Stimulated activated CD8-positive, alpha-beta memory T cell treated with anti-CD3 and anti-CD28 coated beads, Interleukin-7, amount 100 ng/mL, for 48 hours (primary cell): ENCODE data around the gene LDLRAP1.
"Not testable (repeated sequence)": the region's sequence is repeated elsewhere in the genome, so short reads cannot be mapped to it uniquely, and the experiment has no call there.

Experiments used
- DNase-seq, 2 donors: peaks; one replicate each; pipeline ENCODE4 v3.0.0-alpha.2; 2020; ENCODE audit warnings: low read depth in 1 of 2; ENCODE audit errors: extremely low read depth in 1 of 2

The LDLRAP1 gene

DNA sequence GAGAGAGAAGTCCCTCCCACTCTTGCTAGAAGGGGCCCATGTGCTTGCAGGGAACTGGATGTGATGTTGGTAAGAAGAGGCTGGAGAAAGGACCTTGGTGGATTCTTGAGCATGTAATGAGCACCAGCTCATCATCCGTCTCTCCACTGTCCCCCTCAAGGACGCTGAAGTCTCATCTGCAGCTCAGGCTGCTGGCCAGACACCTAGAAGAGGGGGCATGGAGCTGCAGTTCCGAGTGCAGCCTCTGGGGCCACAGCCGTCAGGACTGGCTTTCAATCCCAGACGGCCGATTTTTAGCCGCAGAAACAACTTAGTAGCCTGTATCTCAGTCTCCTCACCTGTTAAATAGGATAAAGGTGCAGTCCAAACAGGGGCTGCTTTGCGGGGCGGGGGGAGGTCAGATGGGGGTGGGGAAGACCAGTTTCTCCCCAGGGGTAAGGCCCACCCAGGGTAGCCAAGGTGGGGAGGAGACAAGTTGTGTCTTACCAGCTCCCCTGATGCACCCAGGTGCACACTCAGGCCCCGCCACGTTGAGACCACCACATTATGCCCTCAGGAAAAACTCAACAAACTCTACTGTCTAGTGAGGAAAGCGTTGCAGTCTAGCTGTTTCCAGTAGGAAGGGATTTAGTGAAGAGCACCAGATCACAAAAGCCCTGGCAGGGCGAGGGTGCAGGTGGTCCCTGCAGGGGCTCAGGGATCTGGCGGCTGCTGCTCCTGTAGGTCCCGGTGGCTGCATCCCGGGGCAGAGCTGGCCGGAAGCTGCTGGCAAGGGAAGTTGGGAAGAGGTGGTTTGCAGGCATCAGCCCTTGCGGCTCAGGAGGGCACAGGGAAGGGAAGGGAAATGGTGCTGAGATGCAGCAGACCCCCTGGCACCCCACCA lies 29.5 kb downstream of the LDLRAP1 start:
- no peak for DNase-seq

DNA sequence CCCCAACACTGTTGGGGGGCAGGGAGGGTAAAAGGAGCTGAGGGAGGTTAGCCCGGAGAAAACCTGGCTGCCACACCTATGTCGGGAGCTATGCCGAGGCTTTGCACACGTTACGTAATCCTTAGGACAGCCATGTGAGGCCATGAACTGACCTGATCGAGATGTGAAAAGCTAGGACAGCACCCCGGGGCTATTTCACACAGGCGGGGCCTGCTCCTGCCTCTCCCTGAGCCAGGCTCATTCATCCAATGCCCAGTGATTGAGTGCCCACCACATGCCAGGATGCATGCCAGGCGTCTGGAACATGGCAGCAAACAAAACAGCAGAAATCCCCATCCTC lies 30.2 kb downstream of the LDLRAP1 start:
- DNase-seq, result no peak

DNA sequence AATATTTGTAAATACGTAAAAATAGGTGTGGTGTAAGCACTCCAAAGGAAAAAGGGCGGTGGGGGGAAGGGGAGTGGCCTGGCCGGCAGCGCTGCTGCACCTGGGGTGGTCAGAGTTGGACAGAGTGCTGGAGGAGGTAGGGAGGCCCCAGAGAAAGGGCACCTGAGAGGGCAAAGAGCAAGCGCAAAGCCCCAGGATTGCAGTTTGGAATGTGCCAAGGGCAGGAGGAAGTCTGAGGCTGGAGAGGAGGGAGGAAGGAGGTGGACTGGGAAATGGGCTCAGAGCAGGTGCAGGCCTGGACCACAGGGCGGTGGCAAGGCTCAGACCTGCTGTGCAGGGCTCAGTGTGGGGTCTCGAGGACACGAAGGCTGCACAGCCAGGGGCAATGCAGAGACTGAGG lies 30.6 kb downstream of the LDLRAP1 start:
- DNase-seq, result no peak

DNA sequence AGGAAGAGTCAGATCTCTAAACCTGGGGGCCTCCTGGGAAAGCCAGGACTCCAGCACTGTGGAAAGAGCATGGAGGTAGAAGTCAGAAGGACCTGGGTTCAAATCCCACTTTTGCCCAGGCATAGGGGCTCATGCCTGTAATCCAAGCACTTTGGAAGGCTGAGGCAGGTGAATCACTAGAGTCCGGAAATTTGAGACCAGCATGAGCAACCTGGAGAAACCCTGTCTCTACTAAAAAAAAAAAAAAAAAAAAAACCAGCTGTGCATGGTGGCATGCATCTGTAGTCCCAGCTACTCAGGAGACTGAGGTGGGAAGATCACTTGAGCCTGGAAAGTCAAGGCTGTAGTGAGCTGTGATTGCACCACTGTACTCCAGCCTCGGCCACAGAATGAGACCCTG lies 31.8 kb downstream of the LDLRAP1 start:
- DNase-seq, result no peak

DNA sequence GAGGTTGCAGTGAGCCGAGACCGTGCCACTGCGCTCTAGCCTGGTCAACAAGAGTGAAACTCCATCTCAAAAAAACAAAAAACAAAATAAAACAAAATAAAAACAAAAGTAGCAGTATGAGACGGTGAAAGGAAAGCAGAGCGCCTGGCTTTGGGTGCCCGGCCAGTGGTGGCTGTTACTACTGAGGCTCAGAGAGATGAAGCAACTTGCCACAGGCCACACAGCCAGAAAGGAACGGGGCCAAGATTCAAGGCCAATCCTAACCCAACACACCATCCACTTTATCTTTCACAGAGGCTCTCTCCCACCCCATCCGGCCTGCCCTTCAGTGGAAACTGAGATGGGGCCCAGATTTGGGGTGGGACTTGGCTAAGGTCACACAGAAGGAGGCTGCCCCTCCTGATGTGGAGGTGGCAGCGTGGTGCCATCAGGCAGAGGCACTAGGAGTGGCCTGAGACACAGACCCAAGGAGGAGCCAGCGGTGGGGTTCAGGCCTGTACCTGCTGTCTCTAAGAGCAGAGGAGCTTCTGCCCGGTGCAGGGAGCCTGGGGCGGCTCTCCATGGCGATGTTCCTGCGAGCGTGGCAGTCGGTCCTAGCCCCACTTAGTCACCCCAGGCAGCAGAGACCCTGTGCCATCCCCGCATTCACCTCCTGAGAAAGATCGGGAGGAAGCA lies 33.2 kb downstream of the LDLRAP1 start:
- no peak for DNase-seq

DNA sequence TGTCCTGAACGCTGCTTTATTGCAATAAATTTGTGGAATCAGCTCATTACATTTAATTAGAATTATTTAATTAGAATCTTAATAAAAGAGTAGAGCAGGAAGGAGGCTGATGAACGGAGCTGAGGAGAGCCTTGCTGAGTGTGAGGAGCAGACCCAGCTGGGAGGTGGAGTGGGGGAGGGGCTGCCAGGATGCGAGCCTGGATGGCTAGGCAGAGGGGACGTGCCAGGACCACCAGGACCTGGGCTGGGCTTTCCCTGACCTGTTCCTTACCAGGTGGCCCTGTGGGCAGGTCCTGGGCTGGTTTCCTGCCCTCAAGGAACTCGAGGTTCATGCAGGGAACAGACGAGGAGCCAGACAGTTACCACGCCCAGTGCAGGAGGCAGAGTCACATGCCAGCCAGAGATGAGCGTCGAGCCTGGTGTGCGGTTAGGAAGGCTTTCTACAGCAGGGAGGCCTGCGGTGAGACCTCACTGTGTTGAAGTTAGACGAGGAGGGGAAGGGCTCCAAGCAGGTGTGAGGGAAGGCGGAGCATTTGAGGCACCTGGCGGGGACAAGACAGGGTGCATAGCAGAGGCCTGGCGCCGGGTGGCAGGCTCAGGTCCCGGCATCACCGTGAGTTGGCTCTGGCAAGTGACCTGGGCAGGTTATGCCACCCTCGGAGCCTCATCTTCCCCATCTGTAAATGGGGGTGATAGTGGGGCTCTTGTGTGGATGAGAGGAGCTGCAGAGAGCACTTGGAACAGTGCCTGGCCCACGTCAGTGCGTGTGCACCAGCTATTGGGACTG lies 33.9 kb downstream of the LDLRAP1 start:
- no peak for DNase-seq

DNA sequence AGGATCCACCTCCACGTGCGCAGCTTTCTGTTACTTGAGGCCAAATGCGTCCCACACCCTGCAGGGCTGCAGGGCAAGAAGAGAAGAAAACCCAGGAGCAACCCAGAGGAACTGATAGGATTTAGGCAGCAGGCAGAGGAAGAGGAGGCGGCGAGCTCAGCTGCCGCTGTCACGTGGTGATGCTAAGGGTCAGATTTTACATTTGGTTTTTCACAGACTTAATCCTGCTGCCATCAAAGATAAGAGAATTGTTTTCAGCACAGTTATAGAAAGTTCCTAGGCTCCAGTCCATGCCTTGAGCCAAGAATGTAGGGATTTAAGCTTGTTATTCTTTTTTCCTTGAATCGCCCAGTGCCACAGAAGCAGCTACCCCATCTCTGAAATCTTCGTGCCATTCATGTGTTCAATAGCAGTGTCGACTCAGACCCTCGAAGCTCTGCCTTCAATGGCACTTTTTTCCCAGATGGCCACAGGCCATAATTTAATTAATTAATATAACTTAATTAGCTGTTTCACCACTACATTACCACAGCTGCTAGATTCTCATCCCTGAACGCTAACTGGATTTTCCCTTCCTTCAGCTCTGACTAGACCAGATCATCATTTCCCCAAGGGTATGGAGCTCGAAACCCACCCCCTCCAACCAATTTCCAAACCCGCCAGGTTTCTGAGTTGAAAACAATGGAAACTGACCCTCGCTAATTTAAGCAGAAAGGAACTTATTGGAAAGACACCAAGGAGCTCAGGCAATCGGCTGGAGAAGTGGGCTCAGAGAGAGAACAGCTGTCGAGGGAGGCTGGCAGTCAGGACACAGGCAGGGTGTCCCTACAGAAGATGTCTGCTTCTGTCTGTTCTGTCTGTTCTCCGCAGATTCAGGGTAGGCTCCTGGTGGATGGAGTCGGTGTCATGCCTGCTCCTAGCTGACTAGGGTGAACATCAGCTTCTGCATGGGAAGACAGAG lies 36.2 kb downstream of the LDLRAP1 start:
- DNase-seq, result no peak

DNA sequence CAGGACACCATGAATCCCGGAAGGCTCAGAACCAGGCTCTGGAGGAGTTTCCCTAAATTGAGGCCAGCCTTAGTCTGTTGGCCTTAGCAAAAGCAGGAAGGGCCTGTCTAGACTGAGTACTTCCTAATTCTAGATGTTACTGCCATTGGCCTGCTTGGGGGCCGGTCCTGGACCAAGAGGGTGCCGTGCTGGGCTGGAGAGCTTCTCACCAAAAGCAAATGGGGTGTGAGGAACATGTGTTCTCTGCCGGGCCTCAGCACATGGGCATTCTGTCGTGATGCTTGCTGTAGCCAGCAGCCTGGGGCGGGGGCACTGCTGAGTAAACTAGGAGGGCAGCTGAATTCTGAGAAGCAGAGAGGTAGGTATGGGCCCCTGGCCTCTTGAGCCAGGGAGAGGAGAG lies 37.5 kb downstream of the LDLRAP1 start:
- no peak for DNase-seq

DNA sequence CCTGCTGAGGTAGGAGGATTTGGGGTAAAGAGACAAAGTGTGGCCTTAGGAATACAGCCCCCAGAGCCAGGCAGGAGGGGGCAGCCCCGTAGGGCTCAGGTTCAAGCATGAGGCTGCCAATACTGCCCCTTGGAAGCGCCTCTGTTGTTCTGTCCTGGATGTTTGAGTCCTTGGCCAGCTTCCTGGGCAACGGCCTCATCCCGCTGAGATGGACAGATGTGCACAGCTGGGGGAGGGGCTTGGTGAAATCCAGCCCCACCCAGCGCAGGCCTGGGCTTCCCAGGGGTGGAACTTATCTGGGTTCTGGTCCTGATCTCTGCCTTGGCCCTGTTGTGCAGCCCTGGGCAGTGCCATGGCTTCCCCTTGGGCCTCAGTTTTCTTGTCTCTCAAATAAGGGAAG lies 38.4 kb downstream of the LDLRAP1 start:
- no peak for DNase-seq

DNA sequence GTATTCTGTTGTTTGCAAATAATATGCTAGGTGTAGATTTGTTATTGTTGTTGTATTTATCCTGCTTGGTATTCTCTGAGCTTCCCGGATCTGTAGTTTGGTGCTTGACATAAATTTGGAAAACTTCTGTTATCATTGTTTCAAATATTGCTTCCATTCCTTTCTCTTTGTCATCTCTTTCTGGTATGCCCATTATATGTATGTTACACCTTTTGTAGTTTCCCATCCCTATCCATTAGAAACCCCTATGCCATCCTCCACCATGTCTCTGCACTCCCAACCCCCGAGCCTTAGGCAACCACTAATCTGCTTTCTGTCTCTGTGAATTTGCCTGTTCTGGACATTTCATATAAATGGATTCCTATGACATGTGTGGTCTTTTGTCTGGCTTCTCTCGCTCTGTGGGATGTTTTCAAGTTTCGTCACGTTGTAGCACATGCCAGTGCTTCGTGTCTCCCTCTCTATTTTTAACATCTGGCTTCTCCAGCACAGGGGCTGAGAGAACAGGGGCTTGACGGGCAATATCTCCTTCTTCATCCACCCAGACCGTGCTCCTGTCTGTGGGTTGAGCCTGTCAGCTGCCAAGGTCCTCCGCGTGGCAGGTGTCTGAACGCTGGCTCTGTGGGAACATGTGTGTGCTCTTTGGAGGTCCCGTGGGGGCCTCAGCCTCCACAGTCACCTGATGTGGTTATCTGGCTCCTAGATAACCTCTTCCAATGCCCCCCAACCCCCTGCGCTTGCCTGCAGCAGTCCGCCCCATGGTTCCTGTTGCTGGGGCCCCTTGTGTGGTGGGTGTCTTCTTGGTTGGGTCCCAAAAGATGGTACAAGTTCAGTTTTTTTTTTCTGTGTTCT lies 40.3 kb downstream of the LDLRAP1 start:
- DNase-seq, result no peak

DNA sequence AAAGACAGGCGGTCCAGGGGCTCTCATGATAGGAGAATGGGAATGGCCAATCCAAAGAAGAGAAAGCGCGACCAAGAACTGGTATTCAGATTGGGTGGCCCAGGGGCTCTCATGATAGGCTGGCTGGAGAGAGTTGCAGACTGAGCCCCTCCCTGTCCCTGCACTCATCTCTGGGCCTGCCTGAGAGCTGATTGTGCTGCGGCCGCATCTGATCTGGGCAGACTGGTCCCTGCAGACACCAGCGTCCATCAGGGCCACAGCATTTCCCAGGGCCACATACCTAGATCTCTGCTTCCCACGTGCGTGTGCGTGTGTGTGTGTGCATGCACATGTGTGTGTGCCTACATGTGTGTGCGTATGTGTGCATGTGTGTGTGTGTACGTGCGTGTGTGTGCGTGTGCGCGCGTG lies 42.8 kb downstream of the LDLRAP1 start:
- DNase-seq, result no peak

DNA sequence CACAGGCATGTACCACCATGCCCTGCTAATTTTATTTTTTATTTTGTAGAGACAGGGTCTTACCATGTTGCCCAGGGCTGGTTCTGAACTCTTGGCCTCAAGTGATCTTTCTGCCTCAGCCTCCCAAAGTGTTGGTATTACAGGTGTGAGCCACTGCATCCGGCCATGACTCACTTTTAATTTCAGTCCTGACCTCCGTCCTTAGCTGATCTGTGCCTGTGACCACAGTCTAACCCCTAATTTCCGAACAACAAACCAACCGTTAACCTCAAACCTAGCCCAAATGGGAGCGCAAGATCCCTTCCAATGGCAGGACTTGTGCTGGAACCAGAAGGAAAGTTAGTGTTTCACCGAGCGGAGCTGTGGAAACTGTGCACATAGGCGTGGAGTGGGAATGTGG lies 43.9 kb downstream of the LDLRAP1 start:
- DNase-seq, result no peak

DNA sequence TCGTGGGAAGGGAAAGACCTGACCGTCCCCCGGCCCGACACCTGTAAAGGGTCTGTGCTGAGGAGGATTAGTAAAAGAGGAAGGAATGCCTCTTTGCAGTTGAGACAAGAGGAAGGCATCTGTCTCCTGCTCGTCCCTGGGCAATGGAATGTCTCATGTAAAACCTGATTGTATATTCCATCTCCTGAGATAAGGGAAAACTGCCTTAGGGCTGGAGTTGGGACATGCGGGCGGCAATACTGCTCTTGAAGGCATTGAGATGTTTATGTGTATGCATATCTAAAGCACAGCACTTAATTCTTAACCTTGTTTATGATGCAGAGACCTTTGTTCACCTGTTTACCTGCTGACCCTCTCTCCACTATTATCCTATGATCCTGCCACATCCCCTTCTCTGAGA lies 44.8 kb downstream of the LDLRAP1 start:
- not testable (repeated sequence) for DNase-seq

DNA sequence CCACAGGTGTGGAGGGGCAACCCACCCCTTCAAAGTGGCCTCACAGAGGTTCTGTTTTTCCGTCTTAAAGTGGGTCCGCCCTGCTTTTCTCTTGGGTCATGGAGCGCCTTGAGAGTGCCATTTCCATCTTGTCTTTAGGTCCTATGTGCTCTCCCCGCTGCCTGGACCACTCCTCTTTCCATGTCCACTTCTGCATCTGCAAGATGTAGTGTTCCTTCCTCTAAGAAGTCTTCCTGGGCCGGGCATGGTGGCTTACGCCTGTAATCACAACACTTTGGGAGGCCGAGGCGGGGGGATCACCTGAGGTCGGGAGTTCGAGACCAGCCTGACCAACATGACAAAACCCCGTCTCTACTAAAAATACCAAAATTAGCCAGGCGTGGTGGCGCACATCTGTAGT lies 45.4 kb downstream of the LDLRAP1 start:
- DNase-seq, result not testable (repeated sequence)

DNA sequence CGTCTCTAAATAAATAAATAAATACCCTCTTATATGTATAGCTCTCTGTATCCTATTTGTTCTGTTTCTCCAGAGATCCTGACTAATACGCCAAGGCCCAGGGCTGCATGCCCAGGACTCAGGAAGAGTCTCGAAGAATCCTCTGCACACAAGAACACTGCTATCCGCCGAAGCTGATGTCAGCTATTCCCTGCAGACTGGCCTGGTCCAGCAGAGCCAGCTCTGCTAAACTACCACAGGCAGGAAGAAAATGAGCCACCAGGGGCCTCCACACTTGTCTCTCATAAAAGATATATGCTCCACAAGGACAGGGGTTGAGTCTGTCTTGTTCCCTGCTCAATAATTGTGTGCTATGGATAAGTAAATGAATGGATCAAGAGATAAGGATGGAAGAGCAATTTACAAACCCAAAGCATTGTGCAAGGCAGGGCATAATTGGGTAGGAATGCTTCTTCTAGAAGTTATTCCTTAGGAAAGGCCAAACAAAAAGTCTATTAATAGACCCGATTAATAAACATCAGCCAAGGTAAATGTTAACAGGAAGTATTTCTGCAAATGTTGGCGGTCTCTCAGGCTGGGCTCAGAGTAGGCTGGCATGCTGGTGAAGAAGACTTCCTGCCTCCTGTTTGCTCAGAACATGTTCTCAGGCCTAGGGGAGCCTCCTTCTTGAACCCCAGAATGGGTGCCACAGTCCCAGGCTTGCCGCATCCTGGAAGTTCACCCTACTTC lies 46.9 kb downstream of the LDLRAP1 start:
- no peak for DNase-seq

DNA sequence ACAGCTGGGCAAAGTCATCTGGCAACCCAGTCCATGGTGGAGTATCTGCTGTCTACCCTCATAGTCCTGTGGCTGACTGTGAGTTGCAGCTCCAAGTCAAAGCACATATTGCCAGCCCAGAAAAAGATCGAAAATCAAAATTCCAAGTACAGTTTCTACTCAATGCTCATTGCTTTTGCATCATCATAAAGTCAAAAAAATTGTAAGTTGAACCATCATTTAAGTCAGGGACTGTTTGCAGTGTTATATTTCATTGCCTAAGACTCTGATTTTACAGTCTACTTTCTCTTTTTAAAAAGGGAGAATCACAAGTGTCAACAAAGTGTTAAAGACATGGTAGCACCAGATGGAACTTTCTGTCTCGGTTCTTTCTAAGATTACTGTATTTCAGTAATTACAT lies 50.5 kb downstream of the LDLRAP1 start:
- DNase-seq, result no peak

DNA sequence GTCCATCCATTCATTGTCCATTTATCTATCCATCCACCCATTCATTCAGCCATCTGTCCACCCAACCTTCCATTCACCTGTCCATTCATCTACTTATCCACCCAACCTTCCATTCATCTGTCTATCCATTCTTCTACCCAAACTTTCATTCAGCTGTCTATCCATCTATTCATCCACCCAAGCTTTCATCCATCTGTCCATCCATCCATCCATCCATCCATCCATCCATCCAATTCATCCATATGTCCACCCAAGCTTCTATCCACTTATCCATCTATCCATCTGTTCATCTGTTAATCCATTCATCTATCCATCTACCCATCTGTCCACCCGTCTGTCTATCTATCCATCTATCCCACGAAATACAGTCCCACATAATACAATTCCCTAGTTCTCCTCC lies 51.6 kb downstream of the LDLRAP1 start:
- no peak for DNase-seq

DNA sequence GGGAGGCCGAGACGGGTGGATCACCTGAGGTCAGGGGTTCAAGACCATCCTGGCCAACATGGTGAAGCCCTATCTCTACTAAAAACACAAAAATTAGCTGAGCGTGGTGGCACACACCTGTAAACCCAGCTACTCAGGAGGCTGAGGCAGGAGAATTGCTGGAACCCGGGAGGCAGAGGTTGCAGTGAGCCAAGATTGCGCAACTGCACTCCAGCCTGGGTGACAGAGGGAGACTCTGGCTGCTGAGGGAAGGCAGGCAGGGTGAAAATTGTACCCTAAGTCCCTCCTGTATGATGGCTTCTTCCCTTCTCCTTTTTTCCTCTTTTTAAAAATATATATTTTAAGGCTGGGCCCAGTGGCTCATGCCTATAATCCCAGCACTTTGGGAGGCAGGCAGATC lies 53.2 kb downstream of the LDLRAP1 start:
- not testable (repeated sequence) for DNase-seq

DNA sequence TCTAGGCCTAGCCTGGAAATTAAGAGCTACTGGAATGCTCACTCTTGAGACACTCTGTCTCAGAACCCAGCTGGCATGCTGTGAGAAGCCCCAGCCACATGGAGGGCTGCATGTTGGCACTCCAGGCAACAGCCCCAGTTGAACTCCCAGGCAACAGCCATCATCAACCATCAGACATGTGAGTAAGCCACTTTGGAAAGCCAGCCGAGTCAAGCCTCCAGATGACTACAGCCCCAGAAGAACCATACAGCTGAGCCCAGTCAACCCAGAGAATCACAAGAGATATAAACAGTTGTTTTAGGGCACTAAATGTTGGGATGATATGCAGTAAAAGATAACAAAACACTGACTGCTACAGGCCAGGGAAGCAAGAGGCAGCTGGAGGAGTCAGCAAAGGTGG lies 55.5 kb downstream of the LDLRAP1 start:
- no peak for DNase-seq
